Fibroblast of lung (primary cell): ENCODE data around the gene SLC16A7. TPM values are rescaled to one million over a fixed set of nuclear protein-coding genes. Genes with fewer than 3 reads are reported as not detected.
"Not testable (repeated sequence)": the region's sequence is repeated elsewhere in the genome, so short reads cannot be mapped to it uniquely, and the experiment has no call there.

Experiments
- DNase-seq, 2 donors: peaks; one replicate each; pipeline versions ENCODE4 v3.0.0 to v3.0.0-alpha.2; 2010; ENCODE audit warnings: low read depth in 2 of 2
- H2AFZ ChIP-seq: 2 replicates; pipeline ENCODE4 v1.5.1; 2012; ENCODE audit warnings: low read length, control low read depth, inconsistent platforms
- H3K27ac ChIP-seq: 2 replicates; pipeline ENCODE4 v1.5.1; 2011; ENCODE audit warnings: low read length, control low read depth; ENCODE audit not compliant: insufficient read depth
- H3K27me3 ChIP-seq: 2 replicates; pipeline ENCODE4 v1.5.1; 2011; ENCODE audit warnings: mild to moderate bottlenecking, low read length; ENCODE audit not compliant: control insufficient read depth, insufficient read depth
- H3K36me3 ChIP-seq: 2 replicates; pipeline ENCODE4 v1.5.1; 2011; ENCODE audit warnings: low read length; ENCODE audit not compliant: control insufficient read depth, insufficient read depth
- H3K4me1 ChIP-seq: 2 replicates; pipeline ENCODE4 v1.5.1; 2011; ENCODE audit warnings: low read length; ENCODE audit not compliant: control insufficient read depth, insufficient read depth; ENCODE audit errors: extremely low read depth
- H3K4me2 ChIP-seq: 2 replicates; pipeline ENCODE4 v1.5.1; 2011; ENCODE audit warnings: low read length, control low read depth; ENCODE audit not compliant: insufficient read depth; ENCODE audit errors: extremely low read depth
- H3K4me3 ChIP-seq, 4 experiments: fragments of 200-600 bp in 1 of 4; sonication (generic) in 1 of 4; replicated peaks in 1 of 4; 2 replicates each; pipeline ENCODE4 v1.5.1; 2011 to 2016; ENCODE audit warnings: low read length in 4 of 4, low read depth in 3 of 4, mild to moderate bottlenecking in 3 of 4, control low read depth in 2 of 4, inconsistent platforms in 1 of 4, mixed read lengths in 1 of 4; ENCODE audit not compliant: insufficient read depth in 1 of 4; ENCODE audit errors: control extremely low read depth in 1 of 4
- H3K79me2 ChIP-seq: 2 replicates; pipeline ENCODE4 v1.5.1; 2012; ENCODE audit warnings: mild to moderate bottlenecking, low read length, inconsistent platforms; ENCODE audit not compliant: control insufficient read depth, insufficient read depth
- H3K9ac ChIP-seq: 2 replicates; pipeline ENCODE4 v1.5.1; 2011; ENCODE audit warnings: mild to moderate bottlenecking, low read length, control low read depth; ENCODE audit not compliant: insufficient read depth
- H3K9me3 ChIP-seq: 2 replicates; pipeline ENCODE4 v1.5.1; 2012; ENCODE audit warnings: low read depth, low read length; ENCODE audit not compliant: control insufficient read depth, insufficient read depth
- H4K20me1 ChIP-seq: 2 replicates; pipeline ENCODE4 v1.5.1; 2011; ENCODE audit warnings: low read length; ENCODE audit not compliant: control insufficient read depth, insufficient read depth; ENCODE audit errors: extremely low read depth
- EZH2 ChIP-seq: IDR thresholded peaks from 2 replicates; pipeline ENCODE4 v1.5.1; 2012; ENCODE audit warnings: low read length, control low read depth, mild to moderate bottlenecking; ENCODE audit errors: missing control alignments
- polyA plus RNA-seq, 2 donors: library from polyadenylated mRNA; depleted of rRNA in 1 of 2; stranded (reverse) in 1 of 2; unstranded in 1 of 2; fragments of >200 nt; gene quantifications; 2 replicates each; pipeline ENCODE4 v1.2.1, GENCODE V29; 2011 to 2012; ENCODE audit warnings: missing spikeins in 1 of 2
- total RNA-seq: library from RNA; depleted of rRNA; stranded (reverse); fragments of >200 nt; gene quantifications from 2 replicates; pipeline ENCODE4 v1.2.1, GENCODE V29; 2014
- TF ChIP-seq, protein P1 (sequence below), 2 donors: IDR thresholded peaks in 1 of 2; conservative IDR thresholded peaks in 1 of 2; 1 replicate in 1 of 2; 2 replicates in 1 of 2; pipeline ENCODE4 v1.5.1; 2011 to 2012; ENCODE audit warnings: low read length in 2 of 2, control low read depth in 1 of 2, inconsistent platforms in 1 of 2, low read depth in 1 of 2, mild to moderate bottlenecking in 1 of 2

Gene SLC16A7
- total and polyA plus RNA-seq, 2 donors (not counting 1 experiment from before 2014, with no cell fraction given): 40.2 to 110 TPM

DNA sequence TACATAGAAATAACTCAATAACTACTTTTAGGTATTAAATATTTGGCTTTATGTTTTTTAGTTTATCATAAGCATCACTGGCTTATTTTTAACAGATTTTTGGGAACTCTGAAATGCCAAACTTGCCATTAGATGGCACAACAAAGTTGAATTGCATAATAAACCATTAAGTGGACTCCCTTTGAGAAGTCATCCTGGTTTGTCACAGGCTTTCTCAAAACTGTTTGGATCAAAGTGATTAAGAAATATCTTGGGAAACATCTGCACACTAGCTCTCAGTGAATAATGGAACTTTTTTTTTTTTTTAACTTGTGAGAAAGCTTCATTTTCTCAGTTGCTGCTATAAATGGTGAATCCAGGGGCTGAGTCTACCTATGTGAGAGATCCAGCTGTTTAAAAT, 4.3 kb downstream of the SLC16A7 start:
- Histone ChIP-seq H3K4me1 (peaks cover 7% of the 10 kb centered on the region), H3K4me2 (no peak overlapping the region), H3K9ac (no peak overlapping the region), H4K20me1 (no peaks in the 10 kb centered on the region), H3K79me2 (peaks cover 6% of the 10 kb centered on the region), H3K36me3 (no peaks in the 10 kb centered on the region), H3K27ac (no peak overlapping the region), H2AFZ (no peak overlapping the region), H3K27me3 (no peaks in the 10 kb centered on the region), H3K9me3 (no peaks in the 10 kb centered on the region), H3K4me3 (no peak overlapping the region)
- DNase-seq: peak in 1 of 2 donors; percentile 66
- TF ChIP-seq, protein P1, sequence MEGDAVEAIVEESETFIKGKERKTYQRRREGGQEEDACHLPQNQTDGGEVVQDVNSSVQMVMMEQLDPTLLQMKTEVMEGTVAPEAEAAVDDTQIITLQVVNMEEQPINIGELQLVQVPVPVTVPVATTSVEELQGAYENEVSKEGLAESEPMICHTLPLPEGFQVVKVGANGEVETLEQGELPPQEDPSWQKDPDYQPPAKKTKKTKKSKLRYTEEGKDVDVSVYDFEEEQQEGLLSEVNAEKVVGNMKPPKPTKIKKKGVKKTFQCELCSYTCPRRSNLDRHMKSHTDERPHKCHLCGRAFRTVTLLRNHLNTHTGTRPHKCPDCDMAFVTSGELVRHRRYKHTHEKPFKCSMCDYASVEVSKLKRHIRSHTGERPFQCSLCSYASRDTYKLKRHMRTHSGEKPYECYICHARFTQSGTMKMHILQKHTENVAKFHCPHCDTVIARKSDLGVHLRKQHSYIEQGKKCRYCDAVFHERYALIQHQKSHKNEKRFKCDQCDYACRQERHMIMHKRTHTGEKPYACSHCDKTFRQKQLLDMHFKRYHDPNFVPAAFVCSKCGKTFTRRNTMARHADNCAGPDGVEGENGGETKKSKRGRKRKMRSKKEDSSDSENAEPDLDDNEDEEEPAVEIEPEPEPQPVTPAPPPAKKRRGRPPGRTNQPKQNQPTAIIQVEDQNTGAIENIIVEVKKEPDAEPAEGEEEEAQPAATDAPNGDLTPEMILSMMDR (conservative IDR thresholded peaks at IDR 0.05 in 1 of 2, IDR thresholded peaks at IDR 0.05 in 1 of 2; ENCODE audit: low read depth in 1 of 2, low read length in 2 of 2): no peak
- TF ChIP-seq EZH2: no peak

DNA sequence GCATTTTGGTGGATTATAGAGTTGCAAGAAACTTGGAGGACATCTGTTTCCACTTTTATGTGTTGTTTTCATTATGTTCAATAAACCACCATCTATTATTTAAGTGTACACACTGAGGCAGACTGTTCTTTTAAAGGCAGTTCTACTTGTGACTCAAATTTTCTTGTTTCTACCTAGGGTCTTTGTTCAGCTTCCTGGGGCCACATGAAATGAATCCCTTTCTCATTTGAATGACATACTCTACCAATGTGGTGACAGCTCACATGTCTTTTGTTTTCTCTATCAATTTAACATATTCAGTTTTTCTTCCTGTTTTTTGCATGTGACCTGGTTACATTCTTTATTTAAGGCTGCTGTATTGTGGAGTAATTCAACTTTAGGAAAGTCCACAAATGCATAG, 7.9 kb downstream of the SLC16A7 start:
- no peak for DNase-seq
- Histone ChIP-seq H3K79me2 (peaks cover 6% of the 10 kb centered on the region), H3K4me2 (no peak overlapping the region), H4K20me1 (no peaks in the 10 kb centered on the region), H3K4me3 (no peak overlapping the region), H3K27me3 (no peaks in the 10 kb centered on the region), H3K9me3 (no peaks in the 10 kb centered on the region), H3K27ac (no peak overlapping the region), H3K4me1 (peaks cover 4% of the 10 kb centered on the region), H3K9ac (no peak overlapping the region), H3K36me3 (no peaks in the 10 kb centered on the region), H2AFZ (no peak overlapping the region)
- TF ChIP-seq, protein P1 (conservative IDR thresholded peaks at IDR 0.05 in 1 of 2, IDR thresholded peaks at IDR 0.05 in 1 of 2; ENCODE audit: low read depth in 1 of 2, low read length in 2 of 2): no peak
- TF ChIP-seq EZH2: no peak

DNA sequence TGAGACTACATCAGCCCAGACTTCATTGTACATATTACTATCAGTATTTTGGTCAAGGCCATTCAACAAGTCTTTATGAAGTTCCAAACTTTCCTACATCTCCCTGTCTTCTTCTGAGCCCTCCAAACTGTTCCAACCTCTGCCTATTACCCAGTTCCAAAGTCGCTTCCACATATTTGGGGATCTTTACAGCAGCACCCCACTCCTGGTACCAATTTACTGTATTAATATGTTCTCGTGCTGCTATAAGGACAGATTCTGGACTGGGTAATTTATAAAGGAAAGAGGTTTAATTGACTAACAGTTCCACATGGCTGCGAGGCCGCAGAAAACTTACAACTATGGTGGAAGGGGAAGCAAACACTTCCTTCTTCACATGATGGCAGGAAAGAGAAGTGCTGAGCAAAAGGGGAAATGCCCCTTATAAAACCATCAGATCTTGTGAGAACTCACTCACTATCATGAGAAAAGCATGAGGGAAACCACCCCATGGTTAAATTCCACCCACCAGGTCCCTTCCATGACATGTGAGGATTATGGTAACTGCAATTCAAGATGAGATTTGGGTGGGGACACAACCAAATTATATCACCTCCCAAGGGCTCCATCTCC, 17.1 kb downstream of the SLC16A7 start:
- H2AFZ ChIP-seq, H3K9ac ChIP-seq, H3K4me2 ChIP-seq, DNase-seq, H3K36me3 ChIP-seq, H3K27ac ChIP-seq, H3K9me3 ChIP-seq, H3K27me3 ChIP-seq, H3K4me1 ChIP-seq, H3K4me3 ChIP-seq, H3K79me2 ChIP-seq, H4K20me1 ChIP-seq: not testable (repeated sequence)
